HG03060 (cell line): ENCODE data around the gene ACBD3.

Experiments
- ATAC-seq: cut with Tn5 transposase; IDR thresholded peaks from one replicate; pipeline ENCODE4 v1.9.1; 2021; ENCODE audit warnings: low read depth, moderate number of reproducible peaks; ENCODE audit not compliant: unreplicated experiment

ACBD3 gene

GRCh38 chr1:226135709-226136108, 50.8 kb downstream of the ACBD3 start:
- no peak for ATAC-seq

GRCh38 chr1:226135059-226135651, 51.4 kb downstream of the ACBD3 start:
- ATAC-seq = no peak

GRCh38 chr1:226134170-226135058, 52.1 kb downstream of the ACBD3 start:
- no peak for ATAC-seq

- ATAC-seq = no peak
These were observed 52.9 kb downstream of the ACBD3 start for GRCh38 chr1:226133504-226134123.

- ATAC-seq = no peak
These were observed 53.6 kb downstream of the ACBD3 start for GRCh38 chr1:226132728-226133503.

GRCh38 chr1:226131639-226132038, 54.9 kb downstream of the ACBD3 start:
- ATAC-seq = no peak

GRCh38 chr1:226129230-226129629, 57.3 kb downstream of the ACBD3 start:
- no peak for ATAC-seq

- ATAC-seq = no peak
These were observed 58.0 kb downstream of the ACBD3 start for GRCh38 chr1:226128487-226129075.

GRCh38 chr1:226126824-226127569, 59.5 kb downstream of the ACBD3 start:
- no peak for ATAC-seq

- no peak for ATAC-seq
These were observed 60.7 kb downstream of the ACBD3 start for GRCh38 chr1:226125831-226126230.

GRCh38 chr1:226125097-226125630, 61.4 kb downstream of the ACBD3 start:
- ATAC-seq = no peak

- ATAC-seq = no peak
These were observed 62.7 kb downstream of the ACBD3 start for GRCh38 chr1:226123591-226124471.

- ATAC-seq = no peak
These were observed 63.4 kb downstream of the ACBD3 start for GRCh38 chr1:226123212-226123560.

- no peak for ATAC-seq
These were observed 64.7 kb downstream of the ACBD3 start for GRCh38 chr1:226121587-226122400.

GRCh38 chr1:226121049-226121586, 65.4 kb downstream of the ACBD3 start:
- no peak for ATAC-seq

- no peak for ATAC-seq
These were observed 66.1 kb downstream of the ACBD3 start for GRCh38 chr1:226120398-226120797.

GRCh38 chr1:226119169-226119568, 67.4 kb downstream of the ACBD3 start:
- no peak for ATAC-seq
